ENCODE results near the gene LGI4. TPM values are rescaled to one million over a fixed set of nuclear protein-coding genes. Genes with fewer than 3 reads are reported as not detected.

Gene LGI4
- total RNA-seq, 1 experiment from 2014 or later, result 3.2 TPM

GRCh38 chr19:35159606-35160005 is 24.7 kb upstream of the LGI4 start:
- no peaks in the 10 kb centered on the region for H3K79me1 ChIP-seq (ENCODE audit: insufficient read depth, low read depth, low read length, poor library complexity, severe bottlenecking)
- no peaks in the 10 kb centered on the region for H3K27me3 Mint-ChIP-seq (ENCODE audit: low read depth)
- no peak overlapping the region for H3K27ac ChIP-seq (ENCODE audit: insufficient read length, low read depth, low read length)
- no peak overlapping the region for H3K4me3 Mint-ChIP-seq
- no peak for DNase-seq
- no peak overlapping the region for H2BK12ac ChIP-seq (ENCODE audit: insufficient read length, low read depth, low read length)
- no peak overlapping the region for H2BK5ac ChIP-seq (ENCODE audit: insufficient read length, low read length)
- no peak overlapping the region for H4K5ac ChIP-seq (ENCODE audit: insufficient read length, low read depth, low read length)
- no peak overlapping the region for H3K4me2 ChIP-seq (ENCODE audit: insufficient read depth, insufficient read length, low read length)
- H3K27me3 ChIP-seq (ENCODE audit: insufficient read depth, low read length), result no peaks in the 10 kb centered on the region
- no peak overlapping the region for H3K23ac ChIP-seq (ENCODE audit: insufficient read length, low read depth, low read length)
- peaks cover 64 to 74% (median 68%) of the 10 kb centered on the region in 3 experiments for H3K36me3 Mint-ChIP-seq (ENCODE audit: insufficient read depth in 1 of 3, low read depth in 3 of 3)
- H3K4me1 Mint-ChIP-seq, result peaks cover 17 to 19% of the 10 kb centered on the region in 2 experiments
- no peak overlapping the region for H3K56ac ChIP-seq (ENCODE audit: insufficient read length, low read depth, low read length)
- no peaks in the 10 kb centered on the region for H3K9me3 ChIP-seq (ENCODE audit: control insufficient read depth, low read depth, low read length)
- no peak overlapping the region for H4K91ac ChIP-seq (ENCODE audit: insufficient read length, low read depth, low read length)
- H3K4ac ChIP-seq (ENCODE audit: low read depth, low read length), result no peak overlapping the region
- no peaks in the 10 kb centered on the region for H4K20me1 ChIP-seq (ENCODE audit: control insufficient read depth, insufficient read depth, insufficient read length)
- no peaks in the 10 kb centered on the region; the same call in 1 of the 2 replicates for H3K79me2 ChIP-seq (ENCODE audit: insufficient read depth, low read length)
- no peak overlapping the region for H2AK5ac ChIP-seq (ENCODE audit: insufficient read length, low read length)
- no peak for TF ChIP-seq CTCF (conservative IDR thresholded peaks at IDR 0.05)
- no peak overlapping the region for H3K9ac ChIP-seq (ENCODE audit: extremely low read depth, insufficient read length, low read length)
- no peak overlapping the region for H2BK20ac ChIP-seq (ENCODE audit: low read depth, low read length, poor library complexity, severe bottlenecking)
- H3K18ac ChIP-seq (ENCODE audit: insufficient read length, low read depth, low read length), result no peak overlapping the region
- no peak overlapping the region for H3K27ac Mint-ChIP-seq
- no peak overlapping the region for H2BK120ac ChIP-seq (ENCODE audit: low read depth, low read length, poor library complexity, severe bottlenecking)
- peaks cover 0 to 14% of the 10 kb centered on the region in 2 experiments; a peak in 3 of 5 replicates for H3K9me3 Mint-ChIP-seq
- H4K8ac ChIP-seq (replicated peaks; ENCODE audit: insufficient read length, low read depth, low read length), result no peak overlapping the region
- H2AFZ ChIP-seq (ENCODE audit: low read length), result no peak overlapping the region
- H3T11ph ChIP-seq (ENCODE audit: low read length), result no peak overlapping the region
- peaks cover 7% of the 10 kb centered on the region for H3K23me2 ChIP-seq (ENCODE audit: insufficient read length, low read depth, low read length, poor library complexity, severe bottlenecking)
- WGBS (ENCODE audit: extremely low coverage, insufficient read length, low lambda C conversion rate), result no CpG with 5 or more reads among the region's 8 CpGs
- no peak overlapping the region for H3K14ac ChIP-seq (ENCODE audit: insufficient read depth, low read length)
- no peaks in the 10 kb centered on the region for H3K4me1 ChIP-seq (ENCODE audit: insufficient read depth, low read length)
- H2BK15ac ChIP-seq (ENCODE audit: low read depth, low read length), result no peak overlapping the region
